ENCODE data around the gene PIP5KL1. TPM values are rescaled to one million over a fixed set of nuclear protein-coding genes. Genes with fewer than 3 reads are reported as not detected.

The PIP5KL1 gene
- total RNA-seq, 2 experiments from 2014 or later: 1.5 to 1.9 TPM

DNA sequence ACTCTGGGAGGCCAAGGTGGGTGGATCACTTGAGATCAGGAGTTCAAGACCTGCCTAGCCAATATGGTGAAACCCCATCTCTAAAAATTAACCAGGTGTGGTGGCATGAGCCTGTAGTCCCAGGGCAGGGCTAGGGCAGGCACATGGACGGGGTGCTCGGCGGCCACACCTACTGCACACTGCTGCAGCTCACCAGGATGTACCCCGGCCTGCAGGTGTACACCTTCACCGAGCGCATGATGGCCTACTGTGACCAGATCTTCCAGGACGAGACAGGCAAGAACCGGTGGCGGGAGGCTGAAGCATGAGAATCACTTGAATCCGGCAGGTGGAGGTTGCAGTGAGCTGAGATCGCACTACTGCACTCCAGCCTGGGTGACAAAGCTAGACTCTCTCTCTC, 16.9 kb downstream of the PIP5KL1 start:
- POLR2A ChIA-PET: interaction anchor here (1.1 kb wide), 1 partner anchor 51 kb away, joined by 4 read pairs; no protein-coding TSS in a partner anchor
- H3K4me3 Mint-ChIP-seq: no peak overlapping the region
- peaks cover 26% of the 10 kb centered on the region for H3K36me3 Mint-ChIP-seq (ENCODE audit: low read depth)
- no peaks in the 10 kb centered on the region for H3K27me3 Mint-ChIP-seq
- no peaks in the 10 kb centered on the region for H3K9me3 Mint-ChIP-seq
- H3K4me1 Mint-ChIP-seq: peaks cover 60% of the 10 kb centered on the region
- CTCF ChIA-PET: interaction anchor here (1.1 to 1.4 kb wide), 2 partner anchors 8 to 179 kb away, joined by 5 to 6 read pairs; partner anchors contain the start of gene TOR2A
- H3K27ac Mint-ChIP-seq: peak overlapping the region; percentile 26
- DNase-seq: no peak

GRCh38 chr9:127912882-127913281, 17.7 kb downstream of the PIP5KL1 start:
- POLR2A ChIA-PET: interaction anchor here (0.9 to 1.3 kb wide), 2 partner anchors 110 to 142 kb away, joined by 3 read pairs; partner anchors contain the start of gene FPGS
- no peaks in the 10 kb centered on the region for H3K9me3 Mint-ChIP-seq

GRCh38 chr9:127912296-127912695, 18.3 kb downstream of the PIP5KL1 start:
- Mint-ChIP-seq H3K36me3 (ENCODE audit: low read depth) (peaks cover 26% of the 10 kb centered on the region), H3K27me3 (no peaks in the 10 kb centered on the region), H3K27ac (peak overlapping the region; percentile 97), H3K4me3 (no peak overlapping the region), H3K9me3 (no peaks in the 10 kb centered on the region), H3K4me1 (peaks cover 49% of the 10 kb centered on the region)
- POLR2A ChIA-PET: interaction anchor here (0.9 to 1.3 kb wide), 2 partner anchors 109 to 142 kb away, joined by 3 read pairs; partner anchors contain the start of gene FPGS
- CTCF ChIA-PET: interaction anchor here (1.1 to 1.4 kb wide), 2 partner anchors 9 to 178 kb away, joined by 5 to 6 read pairs; partner anchors contain the start of gene TOR2A
- DNase-seq: no peak

More at GRCh38 chr9:127912882-127913281, 17.7 kb downstream of the PIP5KL1 start:
- peak overlapping the region; percentile 59 for H3K27ac Mint-ChIP-seq
- CTCF ChIA-PET: interaction anchor here (0.7 to 1.4 kb wide), 3 partner anchors 9 to 178 kb away, joined by 3 to 6 read pairs (median 5); partner anchors contain the start of genes CDK9 and TOR2A
- H3K27me3 Mint-ChIP-seq: no peaks in the 10 kb centered on the region
- DNase-seq: no peak
- H3K36me3 Mint-ChIP-seq (ENCODE audit: low read depth): peaks cover 26% of the 10 kb centered on the region
- H3K4me3 Mint-ChIP-seq: no peak overlapping the region
- peaks cover 52% of the 10 kb centered on the region for H3K4me1 Mint-ChIP-seq

DNA sequence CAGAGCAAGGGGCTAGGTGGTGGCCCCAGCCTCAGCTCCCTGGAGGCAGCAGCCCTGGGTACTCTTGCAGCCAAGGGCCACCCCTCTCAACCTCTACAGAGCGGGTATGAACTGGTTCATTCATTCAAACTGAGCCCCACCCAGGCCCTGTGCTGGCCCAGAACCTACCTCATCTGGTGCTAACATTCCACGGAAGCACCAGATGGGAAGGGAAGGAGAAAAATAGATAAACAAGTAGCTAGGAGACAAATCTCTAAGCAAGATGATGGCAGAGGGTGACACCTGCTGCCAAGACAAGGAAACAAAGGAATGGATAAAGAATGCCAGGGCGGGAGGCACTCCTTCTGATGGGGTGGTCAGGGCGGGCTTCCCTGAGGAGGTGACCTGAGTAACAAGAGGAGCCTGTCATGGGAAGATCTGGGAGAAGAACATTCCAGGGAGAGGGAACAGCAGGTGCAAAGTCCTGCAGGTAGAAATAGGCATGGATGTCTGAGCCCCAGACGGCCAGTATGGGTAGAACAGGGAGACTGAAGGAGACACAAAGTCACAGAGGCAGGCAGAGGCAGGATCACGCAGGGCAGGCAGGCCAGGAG, 19.9 kb downstream of the PIP5KL1 start:
- H3K4me1 Mint-ChIP-seq: peaks cover 54% of the 10 kb centered on the region
- POLR2A ChIA-PET: interaction anchor here (1.4 kb wide), 1 partner anchor 125 kb away, joined by 3 read pairs; the partner anchor contains the start of gene CDK9

DNA sequence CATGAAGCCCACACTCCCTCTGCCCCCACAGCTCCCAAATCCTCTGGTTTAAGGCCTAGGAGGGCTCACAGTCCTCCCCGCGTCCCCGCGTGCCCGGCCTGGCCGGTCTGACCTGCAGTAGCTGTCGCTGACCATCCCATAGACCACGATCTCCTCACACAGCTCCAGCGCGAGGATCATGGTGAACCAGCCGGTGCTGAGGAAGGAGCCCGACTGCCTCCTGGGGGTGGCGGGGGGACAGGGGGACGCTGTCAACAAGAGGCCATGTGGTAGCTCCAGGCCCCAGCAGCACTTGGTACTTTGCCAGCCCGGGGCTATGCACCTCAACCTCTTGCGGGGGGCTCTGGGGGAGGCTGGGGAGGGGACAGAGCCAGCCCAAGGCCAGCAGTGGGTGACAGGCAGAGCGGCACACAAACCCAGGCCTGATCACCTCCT, 20.7 kb downstream of the PIP5KL1 start:
- H3K27ac Mint-ChIP-seq: no peak overlapping the region
- POLR2A ChIA-PET: interaction anchor here (1.0 to 1.3 kb wide), 3 partner anchors 117 to 157 kb away, joined by 3 to 4 read pairs (median 3); partner anchors contain the start of gene NAIF1
- no peaks in the 10 kb centered on the region for H3K27me3 Mint-ChIP-seq
- H3K4me3 Mint-ChIP-seq: no peak overlapping the region
- H3K4me1 Mint-ChIP-seq: peaks cover 51% of the 10 kb centered on the region
- CTCF ChIA-PET: interaction anchor here (1.1 to 2.0 kb wide), 10 partner anchors 11 to 298 kb away, joined by 3 to 8 read pairs (median 4); partner anchors contain the start of gene TOR2A
- H3K9me3 Mint-ChIP-seq: no peaks in the 10 kb centered on the region
- no peak for DNase-seq
- peaks cover 32% of the 10 kb centered on the region for H3K36me3 Mint-ChIP-seq (ENCODE audit: low read depth)

More for the DNA sequence above, 19.9 kb downstream of the PIP5KL1 start:
- peak overlapping the region; percentile 97 for H3K27ac Mint-ChIP-seq
- CTCF ChIA-PET: interaction anchor here (0.6 to 2.0 kb wide), 12 partner anchors 10 to 299 kb away, joined by 3 to 8 read pairs (median 4); partner anchors contain the start of genes SH2D3C and TOR2A
- peak overlapping the region; percentile 11 for H3K4me3 Mint-ChIP-seq
- no peaks in the 10 kb centered on the region for H3K27me3 Mint-ChIP-seq
- H3K36me3 Mint-ChIP-seq (ENCODE audit: low read depth): peaks cover 26% of the 10 kb centered on the region
- DNase-seq: no peak
- H3K9me3 Mint-ChIP-seq: no peaks in the 10 kb centered on the region

DNA sequence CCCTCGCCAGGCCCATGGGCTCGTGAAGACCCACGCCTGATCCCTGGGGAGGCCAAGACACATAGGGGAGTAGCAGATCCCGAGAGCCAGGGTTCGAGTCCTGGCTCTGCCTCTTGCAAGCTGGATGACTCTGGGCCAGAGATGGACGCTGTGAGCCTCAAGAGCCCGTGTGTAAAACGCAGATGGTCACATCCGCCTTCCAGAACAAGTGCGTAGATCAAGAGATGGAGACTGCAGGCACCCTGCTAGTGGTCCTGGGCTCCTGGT, 22.0 kb downstream of the PIP5KL1 start:
- DNase-seq: no peak
- POLR2A ChIA-PET: no interaction called here
- Mint-ChIP-seq H3K4me1 (peaks cover 53% of the 10 kb centered on the region), H3K27ac (peak overlapping the region; percentile 16), H3K4me3 (no peak overlapping the region), H3K9me3 (no peaks in the 10 kb centered on the region), H3K36me3 (ENCODE audit: low read depth) (peaks cover 38% of the 10 kb centered on the region), H3K27me3 (no peaks in the 10 kb centered on the region)
- CTCF ChIA-PET: no interaction called here

DNA sequence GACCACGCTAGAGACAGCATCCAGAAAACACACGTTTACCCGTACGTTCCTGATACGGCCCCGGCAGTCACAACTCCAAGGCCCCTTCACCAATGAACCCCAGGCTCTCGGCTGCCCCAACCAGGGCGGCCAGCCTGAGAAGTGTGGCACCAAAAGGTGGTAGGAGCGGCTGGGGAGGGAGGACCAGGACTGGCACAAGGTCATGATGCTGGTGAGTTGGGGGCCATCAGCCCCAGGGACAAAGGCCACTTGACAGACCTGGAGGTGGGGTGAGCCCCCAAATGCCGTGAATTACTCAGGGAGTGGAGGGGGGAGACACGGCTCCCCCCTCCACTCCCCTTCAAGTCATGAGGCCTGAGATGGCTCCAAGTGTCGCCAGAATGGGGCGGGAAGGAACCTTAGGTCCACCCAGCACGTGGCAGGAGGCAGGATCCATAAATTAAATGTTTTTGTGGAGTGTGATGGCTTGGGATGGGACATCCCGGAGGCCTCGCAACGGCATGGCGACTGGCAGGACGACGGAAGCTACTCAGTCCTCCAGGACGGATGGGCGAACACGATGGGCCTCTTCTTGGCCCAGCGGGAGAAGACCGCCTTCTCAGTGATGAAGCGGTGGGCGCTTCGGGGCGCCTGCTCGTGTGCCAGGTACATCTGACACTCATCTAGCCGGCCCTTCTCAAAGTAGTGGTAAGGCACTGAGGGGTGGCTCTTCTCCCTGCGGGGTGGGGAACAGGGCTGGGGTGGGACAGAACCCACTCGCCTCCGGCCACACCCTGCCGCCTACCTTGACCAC, 22.5 kb downstream of the PIP5KL1 start:
- CTCF ChIA-PET: no interaction called here
- Mint-ChIP-seq H3K4me3 (no peak overlapping the region), H3K9me3 (no peaks in the 10 kb centered on the region), H3K4me1 (peaks cover 56% of the 10 kb centered on the region), H3K36me3 (ENCODE audit: low read depth) (peaks cover 42% of the 10 kb centered on the region), H3K27ac (peak overlapping the region; percentile 100), H3K27me3 (no peaks in the 10 kb centered on the region)
- DNase-seq: no peak
- POLR2A ChIA-PET: no interaction called here

DNA sequence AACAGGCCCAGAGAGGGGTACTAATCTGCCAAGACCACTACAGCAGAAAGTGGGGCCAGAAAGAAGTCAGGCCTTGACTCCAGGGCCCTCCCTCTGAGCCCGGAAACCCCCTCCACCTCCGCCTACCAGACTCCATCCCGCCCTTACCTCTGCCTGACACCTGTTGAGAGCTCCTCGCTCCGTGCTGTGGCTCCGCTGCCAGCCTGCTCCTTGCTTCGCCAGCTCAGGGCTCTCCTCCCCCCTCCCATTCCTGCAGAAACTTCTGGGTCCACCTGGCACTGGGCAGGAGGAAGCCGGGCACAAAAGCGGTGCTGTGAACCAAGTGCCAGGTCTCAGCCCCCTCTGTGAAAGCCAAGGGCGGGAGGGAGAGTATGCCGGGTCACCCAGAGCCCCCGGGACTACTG, 24.8 kb downstream of the PIP5KL1 start:
- Mint-ChIP-seq H3K27me3 (no peaks in the 10 kb centered on the region), H3K36me3 (ENCODE audit: low read depth) (peaks cover 29% of the 10 kb centered on the region), H3K4me3 (peak overlapping the region; percentile 95), H3K4me1 (peaks cover 52% of the 10 kb centered on the region), H3K27ac (peak overlapping the region; percentile 100), H3K9me3 (no peaks in the 10 kb centered on the region)
- ChIA-PET POLR2A (interaction anchor here (0.7 to 3.9 kb wide), 18 partner anchors 11 to 1101 kb away, joined by 3 to 69 read pairs (median 3); partner anchors contain the start of genes CDK9, DPM2, NAIF1 and ST6GALNAC4), CTCF (interaction anchor here (0.9 to 2.7 kb wide), 7 partner anchors 10 to 171 kb away, joined by 3 to 13 read pairs (median 5); partner anchors contain the start of gene TOR2A)
- peak; percentile 70 for DNase-seq

DNA sequence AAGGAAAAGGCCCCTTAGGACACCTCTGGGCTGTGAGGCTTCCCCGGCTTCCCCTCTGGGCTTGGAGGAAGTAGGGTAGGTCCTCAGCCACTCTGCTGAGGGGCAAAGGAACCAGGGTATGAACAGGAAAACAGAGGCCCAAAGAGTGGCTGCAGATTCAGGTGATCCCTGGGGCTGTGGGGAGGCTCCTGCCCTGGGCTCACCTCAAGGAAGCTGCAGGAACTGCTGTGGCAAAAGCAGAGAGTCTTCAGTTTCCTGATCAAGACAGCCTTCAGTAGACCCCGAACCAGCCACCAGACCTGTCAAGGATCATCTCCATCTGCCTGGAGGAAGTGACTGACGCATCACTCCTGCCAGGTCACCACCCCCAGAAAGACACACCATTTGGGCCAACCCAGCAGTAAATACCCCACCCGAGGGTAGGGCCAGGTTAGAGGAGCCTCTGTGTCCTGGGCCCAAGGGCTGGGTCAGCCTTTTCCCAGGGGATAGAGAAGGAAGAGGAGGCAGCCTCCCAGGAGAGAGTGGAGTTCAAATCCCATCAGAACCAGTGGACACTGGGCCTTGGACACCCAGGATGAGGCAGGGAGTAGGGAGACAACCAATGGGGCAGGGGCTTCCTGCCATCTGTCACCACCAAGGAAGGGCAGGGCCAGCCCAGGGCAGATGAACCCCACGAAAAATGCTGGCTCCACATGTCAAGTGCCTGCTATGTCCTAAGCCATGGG, 25.4 kb downstream of the PIP5KL1 start:
- H3K4me3 Mint-ChIP-seq: peak overlapping the region; percentile 95
- no peaks in the 10 kb centered on the region for H3K27me3 Mint-ChIP-seq
- H3K4me1 Mint-ChIP-seq: peaks cover 46% of the 10 kb centered on the region
- peak; percentile 77 for DNase-seq
- H3K9me3 Mint-ChIP-seq: no peaks in the 10 kb centered on the region
- H3K36me3 Mint-ChIP-seq (ENCODE audit: low read depth): peaks cover 29% of the 10 kb centered on the region
- ChIA-PET POLR2A (interaction anchor here (0.7 to 3.9 kb wide), 22 partner anchors 11 to 1100 kb away, joined by 3 to 69 read pairs (median 6); partner anchors contain the start of genes CDK9, DPM2, PTRH1 and ST6GALNAC4), CTCF (interaction anchor here (1.0 to 2.7 kb wide), 7 partner anchors 12 to 170 kb away, joined by 3 to 13 read pairs (median 7); partner anchors contain the start of genes ST6GALNAC4 and TOR2A)
- H3K27ac Mint-ChIP-seq: peak overlapping the region; percentile 100

- Mint-ChIP-seq H3K4me1 (peaks cover 49% of the 10 kb centered on the region), H3K27me3 (no peaks in the 10 kb centered on the region), H3K27ac (peak overlapping the region; percentile 100), H3K9me3 (no peaks in the 10 kb centered on the region), H3K36me3 (ENCODE audit: low read depth) (peaks cover 34% of the 10 kb centered on the region), H3K4me3 (peak overlapping the region; percentile 95)
- POLR2A ChIA-PET: interaction anchor here (0.9 to 3.9 kb wide), 18 partner anchors 12 to 335 kb away, joined by 3 to 69 read pairs (median 6); partner anchors contain the start of genes CDK9, DPM2, NAIF1 and PTRH1
- CTCF ChIA-PET: interaction anchor here (1.0 to 2.4 kb wide), 4 partner anchors 12 to 170 kb away, joined by 3 to 9 read pairs (median 6); partner anchors contain the start of genes ST6GALNAC4 and TOR2A
- DNase-seq: no peak
These were observed 26.0 kb downstream of the PIP5KL1 start for GRCh38 chr9:127904561-127905003.

DNA sequence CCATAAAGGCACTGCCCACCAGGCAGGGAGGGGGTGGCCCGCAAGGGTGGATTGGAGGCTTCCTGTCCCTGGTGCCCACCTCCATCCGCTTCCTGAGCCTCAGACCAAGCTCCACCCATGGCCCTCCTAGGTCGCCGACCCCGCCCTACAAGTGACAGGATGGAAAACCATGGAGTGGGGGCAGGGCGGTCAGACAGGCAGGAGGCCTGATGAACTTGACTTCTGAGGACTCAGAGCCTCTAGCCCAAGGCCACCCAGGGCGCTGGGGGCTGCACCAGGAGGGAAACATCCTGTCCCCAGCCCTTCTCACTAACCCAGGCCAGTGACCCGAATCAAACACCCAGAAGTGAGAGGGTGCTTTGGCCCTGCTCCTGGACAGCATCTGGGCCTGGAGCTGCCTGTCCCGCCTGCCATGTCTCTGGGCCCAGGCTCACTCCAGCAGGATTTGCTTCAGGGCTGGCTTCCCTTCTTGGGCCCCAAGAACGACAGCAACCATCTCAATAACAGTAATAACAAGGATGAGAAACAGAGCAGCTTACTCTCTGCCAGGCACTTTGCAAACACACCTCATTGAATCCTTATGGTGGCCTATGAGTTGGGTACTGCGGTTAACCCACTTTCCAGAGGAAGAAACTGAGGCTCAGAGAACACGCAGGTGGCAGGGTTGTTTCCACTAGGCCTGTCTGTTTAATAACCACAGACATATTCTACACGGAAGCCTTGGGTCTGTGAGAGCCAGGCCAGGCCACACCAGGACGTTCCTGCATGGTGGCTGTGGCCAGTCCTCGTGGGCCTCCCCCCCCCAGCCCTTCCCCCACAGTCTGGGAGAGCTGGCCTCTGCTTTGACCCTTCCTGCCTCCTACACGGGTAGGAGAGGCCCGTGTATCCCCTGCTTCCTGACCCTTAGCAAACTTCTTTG, 26.8 kb downstream of the PIP5KL1 start:
- H3K27me3 Mint-ChIP-seq: no peaks in the 10 kb centered on the region
- H3K4me3 Mint-ChIP-seq: peak overlapping the region; percentile 95
- H3K9me3 Mint-ChIP-seq: no peaks in the 10 kb centered on the region
- H3K36me3 Mint-ChIP-seq (ENCODE audit: low read depth): peaks cover 34% of the 10 kb centered on the region
- H3K4me1 Mint-ChIP-seq: peaks cover 49% of the 10 kb centered on the region
- DNase-seq: peak; percentile 90
- POLR2A ChIA-PET: interaction anchor here (0.6 to 3.9 kb wide), 20 partner anchors 9 to 334 kb away, joined by 3 to 69 read pairs (median 6); partner anchors contain the start of genes CDK9, DPM2, NAIF1 and PTRH1
- CTCF ChIA-PET: interaction anchor here (0.9 to 2.4 kb wide), 6 partner anchors 13 to 169 kb away, joined by 3 to 9 read pairs (median 6); partner anchors contain the start of genes ST6GALNAC4 and TOR2A
- peak overlapping the region; percentile 100 for H3K27ac Mint-ChIP-seq
